Cardiac muscle cell (in vitro differentiated cells and primary cell): Measurements from ENCODE around the gene DUSP21. TPM values are rescaled to one million over a fixed set of nuclear protein-coding genes. Genes with fewer than 3 reads are reported as not detected.
"Not testable (repeated sequence)": the region's sequence is repeated elsewhere in the genome, so short reads cannot be mapped to it uniquely, and the experiment has no call there.

Source experiments
- DNase-seq, 2 donors: peaks; one replicate each; pipeline versions ENCODE4 v3.0.0 to v3.0.0-alpha.2; 2010 to 2017; ENCODE audit warnings: low read depth in 1 of 2, low spot score in 1 of 2
- H3K27ac ChIP-seq: fragments of 200-600 bp; sonication (generic); 2 replicates; pipeline ENCODE4 v1.5.1; 2016
- H3K27me3 ChIP-seq: fragments of 200-600 bp; sonication (generic); 2 replicates; pipeline ENCODE4 v1.6.0; 2016; ENCODE audit warnings: control low read depth
- H3K36me3 ChIP-seq: fragments of 200-600 bp; sonication (generic); 2 replicates; pipeline ENCODE4 v1.5.1; 2016; ENCODE audit warnings: control low read depth
- H3K4me1 ChIP-seq: fragments of 200-600 bp; sonication (generic); 2 replicates; pipeline ENCODE4 v1.8.1; 2017; ENCODE audit warnings: low read depth, mild to moderate bottlenecking, mixed run types
- H3K4me3 ChIP-seq: fragments of 200-600 bp; sonication (generic); 2 replicates; pipeline ENCODE4 v1.5.1; 2016; ENCODE audit warnings: mild to moderate bottlenecking
- H3K9me3 ChIP-seq: fragments of 200-600 bp; sonication (generic); 2 replicates; pipeline ENCODE4 v1.5.1; 2017; ENCODE audit warnings: low read depth, mild to moderate bottlenecking, control low read depth
- polyA plus RNA-seq: library from polyadenylated mRNA; unstranded; fragments of >200 nt; fragmentation: Nextera tagmentation; extraction: Ambion mirVana; gene quantifications from 2 replicates; pipeline ENCODE4 v1.2.1, GENCODE V29; 2016
- total RNA-seq: library from RNA; depleted of rRNA; stranded (reverse); fragments of >200 nt; gene quantifications from 2 replicates; pipeline ENCODE4 v1.2.3, GENCODE V29; 2016
- TF ChIP-seq, protein P1 (sequence below): IDR thresholded peaks from 2 replicates; pipeline ENCODE4 v1.5.1; 2012; ENCODE audit warnings: low read depth, mild to moderate bottlenecking, low read length

Gene DUSP21
- total and polyA plus RNA-seq, 2 experiments from 2014 or later, result not detected

DNA sequence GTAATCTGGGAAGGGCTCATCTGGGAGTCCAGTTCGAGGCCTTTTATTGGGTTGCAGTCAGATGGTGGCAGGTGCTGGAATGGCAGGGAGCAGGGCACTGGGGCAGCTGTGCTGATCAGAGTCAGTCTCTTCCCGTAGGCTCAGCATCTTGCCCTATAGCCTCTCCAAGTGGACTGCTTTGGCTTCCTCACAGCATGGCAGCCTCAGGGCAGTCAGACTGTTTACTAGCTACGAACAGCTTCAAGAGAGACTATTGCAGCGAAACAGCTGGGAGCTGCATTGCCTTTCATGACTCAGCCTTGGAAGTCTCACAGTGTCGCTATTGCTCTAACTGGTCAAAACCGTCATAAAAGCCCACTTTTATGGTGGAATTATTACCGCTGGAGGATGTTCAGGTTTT, 26.8 kb upstream of the DUSP21 start:
- Histone ChIP-seq H3K4me1 (no peaks in the 10 kb centered on the region), H3K36me3 (no peaks in the 10 kb centered on the region), H3K27me3 (no peaks in the 10 kb centered on the region), H3K9me3 (no peaks in the 10 kb centered on the region), H3K4me3 (no peak overlapping the region), H3K27ac (no peak overlapping the region)
- DNase-seq, result no peak
- TF ChIP-seq, protein P1, sequence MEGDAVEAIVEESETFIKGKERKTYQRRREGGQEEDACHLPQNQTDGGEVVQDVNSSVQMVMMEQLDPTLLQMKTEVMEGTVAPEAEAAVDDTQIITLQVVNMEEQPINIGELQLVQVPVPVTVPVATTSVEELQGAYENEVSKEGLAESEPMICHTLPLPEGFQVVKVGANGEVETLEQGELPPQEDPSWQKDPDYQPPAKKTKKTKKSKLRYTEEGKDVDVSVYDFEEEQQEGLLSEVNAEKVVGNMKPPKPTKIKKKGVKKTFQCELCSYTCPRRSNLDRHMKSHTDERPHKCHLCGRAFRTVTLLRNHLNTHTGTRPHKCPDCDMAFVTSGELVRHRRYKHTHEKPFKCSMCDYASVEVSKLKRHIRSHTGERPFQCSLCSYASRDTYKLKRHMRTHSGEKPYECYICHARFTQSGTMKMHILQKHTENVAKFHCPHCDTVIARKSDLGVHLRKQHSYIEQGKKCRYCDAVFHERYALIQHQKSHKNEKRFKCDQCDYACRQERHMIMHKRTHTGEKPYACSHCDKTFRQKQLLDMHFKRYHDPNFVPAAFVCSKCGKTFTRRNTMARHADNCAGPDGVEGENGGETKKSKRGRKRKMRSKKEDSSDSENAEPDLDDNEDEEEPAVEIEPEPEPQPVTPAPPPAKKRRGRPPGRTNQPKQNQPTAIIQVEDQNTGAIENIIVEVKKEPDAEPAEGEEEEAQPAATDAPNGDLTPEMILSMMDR, result no peak

GRCh38 chrX:44822601-44823000, 21.2 kb upstream of the DUSP21 start:
- Histone ChIP-seq H3K36me3 (no peaks in the 10 kb centered on the region), H3K4me3 (no peak overlapping the region), H3K4me1 (no peaks in the 10 kb centered on the region), H3K27me3 (no peaks in the 10 kb centered on the region), H3K9me3 (no peaks in the 10 kb centered on the region), H3K27ac (no peak overlapping the region)
- DNase-seq, result no peak
- TF ChIP-seq, protein P1, result no peak

DNA sequence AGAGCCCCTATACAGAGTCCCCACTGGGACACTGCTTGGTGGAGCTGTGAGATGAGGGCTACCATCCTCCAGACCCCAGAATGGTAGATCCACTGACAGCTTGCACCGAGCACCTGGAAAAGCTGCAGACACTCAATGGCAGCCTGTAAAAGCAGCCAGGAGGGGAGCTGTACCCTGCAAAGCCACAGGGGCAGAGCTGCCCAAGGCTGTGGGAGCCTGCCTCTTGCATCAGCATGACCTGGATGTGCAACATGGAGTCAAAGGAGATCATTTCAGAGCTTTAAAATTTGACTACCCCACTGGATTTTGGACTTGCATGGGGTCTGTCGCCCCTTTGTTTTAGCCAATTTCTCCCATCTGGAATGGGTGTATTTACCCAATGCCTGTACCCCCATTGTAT, 20.6 kb upstream of the DUSP21 start:
- DNase-seq, H3K4me1 ChIP-seq, H3K9me3 ChIP-seq, H3K4me3 ChIP-seq, H3K27ac ChIP-seq, H3K27me3 ChIP-seq, H3K36me3 ChIP-seq: not testable (repeated sequence)

GRCh38 chrX:44828008-44828605, 15.7 kb upstream of the DUSP21 start:
- DNase-seq, result peak in 1 of 2 donors; percentile 60
- H3K27me3 ChIP-seq, result no peaks in the 10 kb centered on the region
- H3K36me3 ChIP-seq, result no peaks in the 10 kb centered on the region
- TF ChIP-seq, protein P1, result no peak
- no peaks in the 10 kb centered on the region for H3K4me1 ChIP-seq
- H3K27ac ChIP-seq, result no peak overlapping the region
- H3K9me3 ChIP-seq, result no peaks in the 10 kb centered on the region
- no peak overlapping the region for H3K4me3 ChIP-seq

DNA sequence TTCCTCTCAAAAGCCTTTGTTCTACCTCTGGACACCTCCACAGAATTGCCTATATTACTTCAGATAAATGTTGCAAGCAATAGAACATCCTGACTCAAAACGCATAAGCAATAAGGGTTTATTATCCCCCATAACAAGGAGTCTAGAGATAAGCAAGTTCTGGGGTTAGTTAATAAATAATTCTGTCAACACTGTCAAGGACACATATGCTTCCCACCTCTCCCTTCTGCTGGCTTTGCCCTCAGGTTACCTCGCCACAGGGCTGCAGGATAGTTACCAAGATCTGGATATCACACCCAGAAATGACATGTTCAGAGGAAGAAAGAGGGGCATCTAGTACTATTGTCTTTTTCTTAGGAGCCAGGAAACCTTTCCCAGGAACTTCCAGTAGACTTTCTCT, 14.0 kb upstream of the DUSP21 start:
- Histone ChIP-seq H3K27me3 (no peaks in the 10 kb centered on the region), H3K9me3 (no peaks in the 10 kb centered on the region), H3K27ac (no peak overlapping the region), H3K4me1 (no peaks in the 10 kb centered on the region), H3K36me3 (no peaks in the 10 kb centered on the region), H3K4me3 (no peak overlapping the region)
- TF ChIP-seq, protein P1, result no peak
- no peak for DNase-seq

DNA sequence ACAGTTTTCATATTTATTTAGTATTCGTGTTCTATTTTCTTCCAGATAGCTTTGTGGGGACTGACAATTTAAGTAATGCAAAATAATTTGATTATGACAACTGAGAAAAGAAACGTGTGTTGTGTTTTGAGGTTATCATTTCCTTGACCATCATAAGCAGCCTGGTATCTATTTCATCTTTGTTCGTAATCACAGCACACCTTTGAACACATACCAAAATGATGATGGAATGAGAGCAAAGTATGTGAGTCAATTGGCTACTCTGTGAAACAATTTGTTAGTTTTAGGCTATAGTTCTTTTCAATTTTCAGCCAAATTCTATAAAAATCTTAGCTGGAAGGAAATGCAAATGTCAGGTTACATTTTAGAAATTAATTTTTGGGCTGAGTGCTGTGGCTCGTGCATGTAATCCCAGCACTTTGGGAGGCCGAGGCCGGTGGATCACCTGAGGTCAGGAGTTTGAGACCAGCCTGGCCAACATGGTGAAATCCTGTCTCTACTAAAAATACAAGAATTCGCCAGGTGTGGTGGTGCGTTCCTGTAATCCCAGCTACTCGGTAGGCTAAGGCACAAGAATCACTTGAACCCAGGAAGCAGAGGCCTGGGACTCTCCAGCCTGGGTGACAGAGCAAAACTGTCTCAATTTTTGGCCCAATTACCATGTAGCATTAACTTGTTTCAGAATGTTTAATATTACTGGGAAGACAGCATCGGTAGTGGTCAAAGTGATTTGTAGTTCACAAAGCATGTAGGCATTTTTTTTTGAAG, 1.1 kb upstream of the DUSP21 start:
- Histone ChIP-seq H3K36me3 (no peaks in the 10 kb centered on the region), H3K27me3 (no peaks in the 10 kb centered on the region), H3K9me3 (no peaks in the 10 kb centered on the region), H3K4me1 (no peaks in the 10 kb centered on the region), H3K27ac (no peak overlapping the region), H3K4me3 (no peak overlapping the region)
- TF ChIP-seq, protein P1, result no peak
- no peak for DNase-seq
